HFF-Myc (cell line): ENCODE results near the gene ATXN7L3.

Source experiments
- DNase-seq: peaks from one replicate; pipeline ENCODE4 v3.0.0-alpha.2; 2011; ENCODE audit warnings: low read depth; ENCODE audit errors: extremely low read depth
- H3K4me3 ChIP-seq: replicated peaks from 2 replicates; pipeline ENCODE4 v1.5.1; 2011; ENCODE audit warnings: low read depth, mild to moderate bottlenecking, control low read depth, low read length
- TF ChIP-seq, protein P1 (sequence below): IDR thresholded peaks from 2 replicates; pipeline ENCODE4 v1.5.1; 2012; ENCODE audit warnings: mild to moderate bottlenecking, low read depth, low read length, control low read depth; ENCODE audit errors: missing control alignments

Gene ATXN7L3

DNA sequence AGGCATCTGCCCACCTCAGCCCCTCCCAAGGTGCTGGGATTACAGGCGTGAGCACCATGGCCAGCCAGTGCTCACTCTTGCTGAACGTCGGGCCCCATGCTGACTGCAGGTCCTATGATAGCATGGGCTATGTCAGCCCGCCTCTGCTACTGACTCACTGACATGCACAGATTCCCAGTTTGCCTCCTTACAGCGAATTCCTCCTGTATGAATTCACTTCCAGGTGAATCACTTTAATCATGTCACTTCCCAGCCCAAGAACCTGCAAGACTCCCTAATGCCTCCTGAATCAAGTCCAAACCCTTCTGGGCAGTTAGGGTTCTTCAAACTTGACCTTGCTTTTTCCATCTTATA is 35.9 kb upstream of the ATXN7L3 start:
- no peak overlapping the region for H3K4me3 ChIP-seq
- no peak for DNase-seq
- TF ChIP-seq, protein P1, sequence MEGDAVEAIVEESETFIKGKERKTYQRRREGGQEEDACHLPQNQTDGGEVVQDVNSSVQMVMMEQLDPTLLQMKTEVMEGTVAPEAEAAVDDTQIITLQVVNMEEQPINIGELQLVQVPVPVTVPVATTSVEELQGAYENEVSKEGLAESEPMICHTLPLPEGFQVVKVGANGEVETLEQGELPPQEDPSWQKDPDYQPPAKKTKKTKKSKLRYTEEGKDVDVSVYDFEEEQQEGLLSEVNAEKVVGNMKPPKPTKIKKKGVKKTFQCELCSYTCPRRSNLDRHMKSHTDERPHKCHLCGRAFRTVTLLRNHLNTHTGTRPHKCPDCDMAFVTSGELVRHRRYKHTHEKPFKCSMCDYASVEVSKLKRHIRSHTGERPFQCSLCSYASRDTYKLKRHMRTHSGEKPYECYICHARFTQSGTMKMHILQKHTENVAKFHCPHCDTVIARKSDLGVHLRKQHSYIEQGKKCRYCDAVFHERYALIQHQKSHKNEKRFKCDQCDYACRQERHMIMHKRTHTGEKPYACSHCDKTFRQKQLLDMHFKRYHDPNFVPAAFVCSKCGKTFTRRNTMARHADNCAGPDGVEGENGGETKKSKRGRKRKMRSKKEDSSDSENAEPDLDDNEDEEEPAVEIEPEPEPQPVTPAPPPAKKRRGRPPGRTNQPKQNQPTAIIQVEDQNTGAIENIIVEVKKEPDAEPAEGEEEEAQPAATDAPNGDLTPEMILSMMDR = no peak

DNA sequence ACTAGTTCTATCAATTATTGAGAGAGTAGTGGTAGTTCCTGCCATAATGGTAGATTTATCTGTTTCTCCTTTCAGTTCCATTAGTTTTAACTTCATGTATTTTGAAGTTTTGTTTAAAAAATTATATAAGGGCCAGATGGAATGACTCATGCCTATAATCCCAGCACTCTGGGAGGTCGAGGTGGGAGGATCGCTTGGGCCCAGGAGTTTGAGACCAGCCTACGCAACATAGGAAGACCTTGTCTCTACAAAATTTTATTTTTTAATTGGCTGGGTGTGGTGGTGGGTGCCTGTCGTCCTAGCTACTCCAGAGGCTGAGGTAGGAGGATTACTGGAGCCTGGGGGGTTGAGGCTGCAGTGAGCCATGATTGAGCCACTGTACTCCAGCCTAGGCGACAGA is 33.9 kb upstream of the ATXN7L3 start:
- no peak overlapping the region for H3K4me3 ChIP-seq
- no peak for DNase-seq
- TF ChIP-seq, protein P1 = no peak

DNA sequence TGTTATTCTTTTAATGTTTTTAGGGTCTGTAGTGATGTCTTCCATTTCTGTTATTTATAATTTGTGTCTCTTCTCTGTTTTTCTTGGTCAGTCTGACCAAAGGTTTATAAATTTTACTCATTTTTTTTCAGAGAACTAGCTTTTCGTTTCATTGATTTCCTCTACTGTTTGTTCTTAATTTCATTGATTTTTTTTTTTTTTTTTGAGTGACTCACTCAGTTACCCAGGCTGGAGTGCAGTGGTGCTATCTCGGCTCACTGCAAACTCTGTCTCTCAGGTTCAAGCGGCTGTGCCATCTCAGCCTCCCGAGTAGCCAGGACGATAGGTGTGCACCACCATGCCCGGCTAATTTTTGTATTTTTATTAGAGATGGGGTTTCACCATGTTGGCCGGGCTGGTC is 32.4 kb upstream of the ATXN7L3 start:
- TF ChIP-seq, protein P1 = no peak
- H3K4me3 ChIP-seq = no peak overlapping the region
- DNase-seq = no peak

DNA sequence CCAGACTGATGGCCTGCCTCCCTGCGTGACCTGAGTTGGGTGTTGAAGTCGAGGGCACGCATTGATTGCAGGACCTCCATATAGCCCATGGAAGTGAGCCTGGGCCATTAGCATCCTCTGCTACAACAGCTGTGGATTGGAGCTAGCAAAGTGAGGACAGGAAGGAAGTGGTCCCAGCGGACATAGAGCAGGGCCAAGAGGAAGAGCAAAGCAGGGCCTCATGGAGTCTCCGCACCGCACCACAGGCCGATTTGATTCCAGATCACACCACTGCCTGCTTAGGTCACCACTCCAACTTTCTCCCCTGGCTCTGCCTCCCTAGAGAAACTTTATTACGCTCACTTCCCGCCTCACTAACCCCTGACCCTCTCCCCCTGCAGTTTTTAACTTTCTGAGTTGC is 30.5 kb upstream of the ATXN7L3 start:
- no peak overlapping the region for H3K4me3 ChIP-seq
- TF ChIP-seq, protein P1 = no peak
- DNase-seq = no peak

DNA sequence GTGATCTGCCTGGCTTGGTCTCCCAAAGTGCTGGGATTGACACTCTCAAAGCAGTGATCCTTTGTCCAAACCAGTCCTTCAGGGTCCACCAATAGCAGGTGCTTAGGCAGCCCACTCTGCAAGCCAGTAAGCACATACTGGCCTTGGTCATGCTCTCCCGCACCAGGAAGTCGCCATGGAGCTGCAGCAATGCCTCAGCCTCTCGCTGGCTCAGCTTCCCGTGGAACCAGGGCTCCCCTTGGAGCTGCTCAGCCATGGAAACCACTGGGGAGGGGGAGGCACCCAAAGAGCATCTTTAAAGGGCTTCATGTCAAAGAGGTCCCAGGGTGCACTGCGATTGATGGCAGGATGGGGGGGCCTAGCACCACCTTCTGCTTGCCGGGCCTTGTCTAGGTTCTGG is 29.4 kb upstream of the ATXN7L3 start:
- no peak overlapping the region for H3K4me3 ChIP-seq
- TF ChIP-seq, protein P1 = no peak
- DNase-seq = no peak

DNA sequence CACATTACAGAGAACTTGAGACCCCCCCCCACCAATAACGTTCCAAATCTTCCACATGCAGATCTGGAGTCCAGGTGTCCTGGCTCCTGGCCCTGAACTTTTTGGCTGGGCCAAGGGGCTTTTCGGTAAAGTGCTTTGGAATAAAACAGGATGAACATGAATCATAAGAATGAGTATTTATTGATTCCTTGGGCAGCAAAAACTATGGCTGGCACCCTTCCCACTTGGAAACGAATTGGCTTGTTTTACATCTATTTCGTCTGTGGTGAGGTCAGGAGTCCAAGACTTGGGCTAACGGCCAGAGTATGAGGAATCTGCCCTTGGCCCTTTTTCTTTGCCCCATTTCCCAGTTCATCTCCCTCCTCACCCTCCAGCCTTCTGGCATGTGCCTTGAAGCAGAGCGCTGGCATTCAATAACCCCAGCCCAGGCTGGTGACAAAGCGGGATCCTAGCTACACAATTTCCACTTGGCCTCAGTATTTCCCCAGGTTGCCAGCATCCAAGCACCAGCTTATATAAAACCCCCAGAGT is 23.9 kb upstream of the ATXN7L3 start:
- H3K4me3 ChIP-seq = no peak overlapping the region
- no peak for DNase-seq
- TF ChIP-seq, protein P1 = no peak
